COLO668 (cell line): ENCODE measurements around the gene ITGA11.

Source experiments
- DNase-seq: peaks from one replicate; lab custom pipeline; 2025; ENCODE audit not compliant: unreplicated experiment; lab: John Stamatoyannopoulos, UW

ITGA11 gene

GRCh38 chr15:68333775-68334470, 98.0 kb downstream of the ITGA11 start:
- DNase-seq: no peak

GRCh38 chr15:68332266-68332665, 99.7 kb downstream of the ITGA11 start:
- DNase-seq: no peak

GRCh38 chr15:68330901-68331300, 101.1 kb downstream of the ITGA11 start:
- no peak for DNase-seq

- DNase-seq: no peak
These were observed 101.5 kb downstream of the ITGA11 start for GRCh38 chr15:68330416-68330815.

GRCh38 chr15:68328964-68329363, 103.0 kb downstream of the ITGA11 start:
- DNase-seq: no peak

GRCh38 chr15:68328443-68328842, 103.5 kb downstream of the ITGA11 start:
- DNase-seq: no peak

GRCh38 chr15:68326711-68327354, 105.1 kb downstream of the ITGA11 start:
- DNase-seq: no peak

- no peak for DNase-seq
These were observed 106.2 kb downstream of the ITGA11 start for GRCh38 chr15:68325726-68326125.

- no peak for DNase-seq
These were observed 109.2 kb downstream of the ITGA11 start for GRCh38 chr15:68322796-68323195.

- no peak for DNase-seq
These were observed 110.7 kb downstream of the ITGA11 start for GRCh38 chr15:68321229-68321628.

- no peak for DNase-seq
These were observed 112.0 kb downstream of the ITGA11 start for GRCh38 chr15:68319997-68320396.

GRCh38 chr15:68318931-68319909, 112.7 kb downstream of the ITGA11 start:
- DNase-seq: no peak

- no peak for DNase-seq
These were observed 113.7 kb downstream of the ITGA11 start for GRCh38 chr15:68318008-68318835.

GRCh38 chr15:68317281-68318007, 114.5 kb downstream of the ITGA11 start:
- DNase-seq: no peak

GRCh38 chr15:68316061-68316804, 115.7 kb downstream of the ITGA11 start:
- peak; percentile 10 for DNase-seq

- DNase-seq: no peak
These were observed 116.4 kb downstream of the ITGA11 start for GRCh38 chr15:68315495-68316031.

- no peak for DNase-seq
These were observed 116.9 kb downstream of the ITGA11 start for GRCh38 chr15:68315035-68315434.

- DNase-seq: no peak
These were observed 117.4 kb downstream of the ITGA11 start for GRCh38 chr15:68314563-68314962.
